Epithelial cell of proximal tubule (primary cell): ENCODE data around the gene DCUN1D3. TPM values are rescaled to one million over a fixed set of nuclear protein-coding genes. Genes with fewer than 3 reads are reported as not detected.

Experiments
- DNase-seq: peaks from one replicate; pipeline ENCODE4 v3.0.0-alpha.2; 2011; ENCODE audit warnings: low read depth
- H3K4me3 ChIP-seq: 2 replicates; pipeline ENCODE4 v1.5.1; 2011; ENCODE audit warnings: low read depth, mild to moderate bottlenecking, low read length
- total RNA-seq: library from RNA; depleted of rRNA; stranded (reverse); fragments of >200 nt; gene quantifications from 2 replicates; pipeline ENCODE4 v1.2.3, GENCODE V29; 2015
- TF ChIP-seq, protein P1 (sequence below): conservative IDR thresholded peaks from 2 replicates; pipeline ENCODE4 v1.5.1; 2012; ENCODE audit warnings: low read depth, mild to moderate bottlenecking, low read length

DCUN1D3 gene
- total RNA-seq, 1 donor from 2014 or later, result 7.5 TPM

DNA sequence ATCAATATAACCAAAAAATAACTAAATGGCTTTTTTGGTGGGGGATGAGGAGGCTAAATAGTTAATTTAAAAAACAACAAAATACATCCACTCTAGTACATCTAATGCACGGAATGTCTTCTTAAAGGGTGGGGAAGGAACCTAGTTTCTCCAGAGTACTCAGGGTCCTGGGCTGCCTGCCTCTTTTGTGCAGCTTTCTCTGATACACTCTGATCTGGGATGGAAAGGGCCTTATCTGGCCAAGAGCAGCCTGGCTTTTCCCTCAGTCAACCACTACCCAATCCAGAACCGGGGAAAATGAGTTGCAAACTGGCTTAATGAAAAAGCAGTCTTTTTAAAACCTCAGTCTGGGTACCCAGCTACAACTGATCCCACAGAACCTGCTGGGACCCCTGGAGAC is 42.9 kb downstream of the DCUN1D3 start:
- no peak for DNase-seq
- TF ChIP-seq, protein P1, sequence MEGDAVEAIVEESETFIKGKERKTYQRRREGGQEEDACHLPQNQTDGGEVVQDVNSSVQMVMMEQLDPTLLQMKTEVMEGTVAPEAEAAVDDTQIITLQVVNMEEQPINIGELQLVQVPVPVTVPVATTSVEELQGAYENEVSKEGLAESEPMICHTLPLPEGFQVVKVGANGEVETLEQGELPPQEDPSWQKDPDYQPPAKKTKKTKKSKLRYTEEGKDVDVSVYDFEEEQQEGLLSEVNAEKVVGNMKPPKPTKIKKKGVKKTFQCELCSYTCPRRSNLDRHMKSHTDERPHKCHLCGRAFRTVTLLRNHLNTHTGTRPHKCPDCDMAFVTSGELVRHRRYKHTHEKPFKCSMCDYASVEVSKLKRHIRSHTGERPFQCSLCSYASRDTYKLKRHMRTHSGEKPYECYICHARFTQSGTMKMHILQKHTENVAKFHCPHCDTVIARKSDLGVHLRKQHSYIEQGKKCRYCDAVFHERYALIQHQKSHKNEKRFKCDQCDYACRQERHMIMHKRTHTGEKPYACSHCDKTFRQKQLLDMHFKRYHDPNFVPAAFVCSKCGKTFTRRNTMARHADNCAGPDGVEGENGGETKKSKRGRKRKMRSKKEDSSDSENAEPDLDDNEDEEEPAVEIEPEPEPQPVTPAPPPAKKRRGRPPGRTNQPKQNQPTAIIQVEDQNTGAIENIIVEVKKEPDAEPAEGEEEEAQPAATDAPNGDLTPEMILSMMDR, result no peak
- H3K4me3 ChIP-seq, result no peak overlapping the region

DNA sequence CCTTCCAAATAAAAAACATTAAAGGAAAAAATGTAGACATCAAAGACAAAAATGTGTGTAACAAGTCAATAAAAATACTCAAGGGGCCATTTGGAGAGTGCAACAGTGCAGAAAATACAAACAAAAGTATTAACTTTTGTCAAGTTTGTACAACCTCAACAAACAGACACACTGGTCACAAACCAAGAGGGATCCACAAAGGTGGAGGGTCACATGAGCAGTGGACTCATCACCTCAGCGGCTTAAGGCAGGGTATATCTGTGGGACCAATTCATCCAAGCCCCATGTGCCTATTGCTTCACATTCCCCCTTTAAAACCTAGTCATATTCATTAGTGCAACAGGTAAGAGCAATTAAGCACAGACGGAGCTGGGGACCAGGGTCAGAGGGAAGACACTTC is 45.2 kb downstream of the DCUN1D3 start:
- TF ChIP-seq, protein P1, result no peak
- no peak for DNase-seq
- no peak overlapping the region for H3K4me3 ChIP-seq

DNA sequence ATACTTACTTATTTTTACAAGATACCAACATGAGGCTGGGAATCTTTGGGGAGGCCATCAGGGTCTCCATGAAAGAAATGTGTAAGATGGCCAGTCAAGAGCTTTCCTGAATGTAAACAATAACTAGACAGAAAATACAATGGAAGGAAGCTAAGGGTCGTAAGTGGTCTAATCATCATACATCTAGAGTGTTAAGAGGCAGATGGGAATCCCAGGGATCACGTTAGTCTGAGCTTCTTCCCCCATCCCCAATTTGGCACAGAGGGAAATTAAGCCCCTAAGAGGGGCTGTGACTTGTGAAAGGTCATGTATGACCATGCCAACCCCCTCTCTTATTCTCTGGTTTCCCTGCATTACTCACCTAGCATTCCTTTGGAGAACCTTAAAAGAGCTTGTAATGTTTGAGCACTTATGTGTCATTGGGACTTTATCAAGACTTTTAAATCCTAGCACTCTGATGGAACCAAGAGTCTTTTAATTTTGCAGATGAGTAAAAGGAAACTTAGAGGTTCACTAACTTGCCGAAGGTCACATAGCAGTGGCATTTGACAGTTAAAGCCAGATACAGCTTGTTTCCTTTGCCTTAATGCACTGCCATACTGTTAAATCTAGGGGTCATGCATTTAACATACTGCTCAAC is 46.1 kb downstream of the DCUN1D3 start:
- DNase-seq, result no peak
- H3K4me3 ChIP-seq, result no peak overlapping the region
- TF ChIP-seq, protein P1, result no peak

GRCh38 chr16:20853143-20853542 is 47.0 kb downstream of the DCUN1D3 start:
- DNase-seq, result no peak
- TF ChIP-seq, protein P1, result no peak
- H3K4me3 ChIP-seq, result no peak overlapping the region

DNA sequence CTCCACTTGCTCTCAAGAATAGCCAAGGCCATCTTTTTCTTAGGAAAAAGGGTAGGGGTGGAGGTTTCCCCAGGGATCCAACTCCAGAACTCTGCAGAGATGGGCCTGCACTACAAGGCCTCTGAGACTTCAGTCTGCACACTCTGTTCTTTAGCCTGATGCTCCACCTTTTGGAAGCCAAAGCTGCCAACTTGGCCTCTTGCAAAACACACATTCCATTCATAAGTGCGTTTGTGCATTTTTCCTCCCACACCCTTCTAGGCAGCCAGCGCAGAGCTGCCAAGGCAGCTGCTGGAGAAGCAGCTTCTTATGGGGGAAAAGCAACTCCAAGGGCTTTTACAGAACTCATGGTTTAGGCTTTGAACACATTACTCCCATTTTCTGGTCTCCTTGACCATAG is 48.6 kb downstream of the DCUN1D3 start:
- peak; percentile 42 for DNase-seq
- H3K4me3 ChIP-seq, result no peak overlapping the region
- TF ChIP-seq, protein P1, result no peak

- TF ChIP-seq, protein P1, result no peak
- no peak for DNase-seq
- no peak overlapping the region for H3K4me3 ChIP-seq
Measured at GRCh38 chr16:20850981-20851380, 49.2 kb downstream of the DCUN1D3 start.
